WTC11 (cell line): ENCODE data around the gene CLDN6. TPM values are rescaled to one million over a fixed set of nuclear protein-coding genes. Genes with fewer than 3 reads are reported as not detected.

Source experiments
- ATAC-seq: fragments of 200-7000 bp; cut with Tn5 transposase; 2 replicates; pipeline ENCODE4 v1.10.0; 2021; ENCODE audit warnings: mild to moderate bottlenecking, moderate library complexity
- CTCF ChIA-PET: fragments of 300-600 bp; sonication (Branson Sonifier 250); formaldehyde crosslinking; loops from one replicate; lab custom pipeline; 2021; ENCODE audit warnings: antibody characterized with exemption; lab: Charles Lee
- POLR2A ChIA-PET: fragments of 350-600 bp; sonication (Branson Sonifier 250); formaldehyde crosslinking; loops from one replicate; lab custom pipeline; 2021; ENCODE audit warnings: antibody characterized with exemption; lab: Charles Lee
- DNase-seq: peaks from one replicate; pipeline ENCODE4 v3.0.0; 2021; ENCODE audit warnings: low spot score
- H3K27ac Mint-ChIP-seq: 2 replicates; pipeline ENCODE4 v1.8.0; 2021; ENCODE audit warnings: mixed read lengths
- H3K27me3 Mint-ChIP-seq: 2 replicates; pipeline ENCODE4 v1.8.0; 2021; ENCODE audit warnings: low read depth, mild to moderate bottlenecking, moderate library complexity, mixed read lengths
- H3K36me3 Mint-ChIP-seq: 2 replicates; pipeline ENCODE4 v1.8.0; 2021; ENCODE audit warnings: mixed read lengths
- H3K4me1 Mint-ChIP-seq: 2 replicates; pipeline ENCODE4 v1.8.0; 2022; ENCODE audit warnings: mixed read lengths
- H3K4me3 Mint-ChIP-seq: 2 replicates; pipeline ENCODE4 v1.8.0; 2021; ENCODE audit warnings: mild to moderate bottlenecking, moderate library complexity, mixed read lengths
- H3K9me3 Mint-ChIP-seq: 2 replicates; pipeline ENCODE4 v1.8.0; 2021; ENCODE audit warnings: mixed read lengths
- CBFB ChIP-seq: sonication (generic); formaldehyde crosslinking; IDR thresholded peaks from 2 replicates; pipeline ENCODE4 v1.8.1; 2022; ENCODE audit warnings: mild to moderate bottlenecking, low read depth, missing genetic modification reagents
- ESRRA ChIP-seq: sonication (generic); formaldehyde crosslinking; IDR thresholded peaks from 2 replicates; pipeline ENCODE4 v1.8.1; 2022; ENCODE audit warnings: mild to moderate bottlenecking, missing genetic modification reagents, borderline replicate concordance
- ETV6 ChIP-seq: sonication (generic); formaldehyde crosslinking; IDR thresholded peaks from 2 replicates; pipeline ENCODE4 v1.8.1; 2022; ENCODE audit warnings: mild to moderate bottlenecking, missing genetic modification reagents
- HMGA2 ChIP-seq: fragments of 250-450 bp; sonication (Bioruptor Pico); IDR thresholded peaks from 2 replicates; pipeline ENCODE4 v1.4.0; 2021; ENCODE audit warnings: mild to moderate bottlenecking, moderate library complexity
- NFATC4 ChIP-seq: fragments of 250-450 bp; sonication (Bioruptor Pico); IDR thresholded peaks from 2 replicates; pipeline ENCODE4 v1.9.0; 2021; ENCODE audit warnings: mild to moderate bottlenecking
- SP1 ChIP-seq: sonication (generic); formaldehyde crosslinking; conservative IDR thresholded peaks from 2 replicates; pipeline ENCODE4 v1.8.1; 2022; ENCODE audit warnings: missing genetic modification reagents
- TEAD1 ChIP-seq: sonication (generic); formaldehyde crosslinking; IDR thresholded peaks from 2 replicates; pipeline ENCODE4 v1.8.0; 2022; ENCODE audit warnings: mild to moderate bottlenecking, missing genetic modification reagents
- TP53 ChIP-seq: sonication (generic); formaldehyde crosslinking; IDR thresholded peaks from 2 replicates; pipeline ENCODE4 v1.8.1; 2023; ENCODE audit warnings: mild to moderate bottlenecking, missing genetic modification reagents
- ZNF317 ChIP-seq: sonication (generic); formaldehyde crosslinking; IDR thresholded peaks from 2 replicates; pipeline ENCODE4 v1.8.1; 2023; ENCODE audit warnings: low read depth, mild to moderate bottlenecking, moderate library complexity, missing genetic modification reagents, borderline replicate concordance
- ZNF423 ChIP-seq: fragments of 250-450 bp; sonication (Bioruptor Pico); IDR thresholded peaks from 2 replicates; pipeline ENCODE4 v2.1.2; 2022; ENCODE audit warnings: mild to moderate bottlenecking, moderate library complexity
- total RNA-seq: library from RNA; stranded (reverse); gene quantifications from 3 replicates; pipeline ENCODE4 v1.2.3, GENCODE V29; 2021
- TF ChIP-seq, protein P1 (sequence below): sonication (generic); formaldehyde crosslinking; IDR thresholded peaks from 2 replicates; pipeline ENCODE4 v1.8.1; 2022; ENCODE audit warnings: low read depth, mild to moderate bottlenecking, moderate library complexity, missing genetic modification reagents, borderline replicate concordance
- TF ChIP-seq, protein P2 (sequence below): sonication (generic); formaldehyde crosslinking; IDR thresholded peaks from 2 replicates; pipeline ENCODE4 v1.8.0; 2022; ENCODE audit warnings: mild to moderate bottlenecking, missing genetic modification reagents
- TF ChIP-seq, protein P3 (sequence below): sonication (generic); formaldehyde crosslinking; IDR thresholded peaks from 2 replicates; pipeline ENCODE4 v1.8.1; 2023; ENCODE audit warnings: mild to moderate bottlenecking, missing genetic modification reagents, borderline replicate concordance
- TF ChIP-seq, protein P4 (sequence below): sonication (generic); formaldehyde crosslinking; IDR thresholded peaks from 2 replicates; pipeline ENCODE4 v1.8.1; 2022; ENCODE audit warnings: low read depth, missing genetic modification reagents, borderline replicate concordance
- TF ChIP-seq, protein P5 (sequence below): sonication (generic); formaldehyde crosslinking; IDR thresholded peaks from 2 replicates; pipeline ENCODE4 v1.8.1; 2023; ENCODE audit warnings: mild to moderate bottlenecking, missing genetic modification reagents, moderate library complexity
- TF ChIP-seq, protein P6 (sequence below): fragments of 250-450 bp; sonication (Bioruptor Pico); IDR thresholded peaks from 2 replicates; pipeline ENCODE4 v2.1.2; 2022; ENCODE audit warnings: mild to moderate bottlenecking, moderate library complexity
- TF ChIP-seq, protein P7 (sequence below): sonication (generic); formaldehyde crosslinking; IDR thresholded peaks from 2 replicates; pipeline ENCODE4 v1.8.1; 2022; ENCODE audit warnings: missing genetic modification reagents, borderline replicate concordance
- TF ChIP-seq, protein P8 (sequence below): sonication (generic); formaldehyde crosslinking; IDR thresholded peaks from 2 replicates; pipeline ENCODE4 v1.8.0; 2023; ENCODE audit warnings: mild to moderate bottlenecking, missing genetic modification reagents

Gene CLDN6
- total RNA-seq, 1 experiment from 2014 or later: 746 TPM

DNA sequence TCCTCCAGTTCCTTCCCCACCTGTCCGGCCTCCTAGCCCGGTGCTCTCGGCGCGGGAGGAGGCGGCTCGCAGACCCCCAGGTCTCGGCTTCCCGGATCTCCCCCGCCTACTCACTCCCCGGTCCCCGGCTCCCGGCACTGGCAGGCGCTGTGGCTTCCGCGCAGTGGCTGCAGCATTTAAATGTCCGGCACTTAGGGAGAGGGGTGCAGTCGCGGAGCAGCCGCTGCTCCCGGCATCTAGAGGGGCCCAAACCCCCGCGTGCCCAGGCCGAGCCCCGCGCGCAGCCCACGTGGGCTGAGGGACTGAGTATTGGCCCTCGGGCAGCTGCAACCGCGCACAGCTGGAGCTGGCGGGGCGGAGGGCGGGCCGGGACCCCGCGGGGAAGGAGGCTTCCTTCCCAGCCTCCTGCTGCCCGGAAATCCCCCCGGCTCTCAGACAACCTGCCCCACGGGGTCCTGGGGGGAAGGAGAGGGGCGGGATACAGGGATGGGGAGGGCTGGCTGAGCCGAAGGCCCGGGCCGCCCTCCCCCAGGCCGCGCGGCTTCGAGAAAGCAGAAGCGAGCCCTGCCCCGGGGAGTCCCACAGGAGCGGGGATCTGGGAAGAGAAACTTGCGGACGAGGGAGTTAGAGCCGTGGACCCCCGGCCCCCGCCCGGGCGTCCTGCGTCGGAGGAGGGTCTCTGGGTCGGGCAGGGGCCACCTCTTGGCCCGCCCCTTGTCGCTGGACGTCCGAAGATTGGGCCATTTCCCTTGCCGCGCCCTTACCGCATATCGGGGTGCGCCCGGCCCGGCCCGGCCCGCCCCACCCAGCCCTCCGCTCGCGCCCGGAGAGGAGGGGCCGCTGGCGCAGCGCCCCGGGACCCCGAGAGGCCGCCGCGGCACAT lies 28.0 kb upstream of the CLDN6 start, which contains the start of gene MMP25 (continued):
- TF ChIP-seq, protein P1, sequence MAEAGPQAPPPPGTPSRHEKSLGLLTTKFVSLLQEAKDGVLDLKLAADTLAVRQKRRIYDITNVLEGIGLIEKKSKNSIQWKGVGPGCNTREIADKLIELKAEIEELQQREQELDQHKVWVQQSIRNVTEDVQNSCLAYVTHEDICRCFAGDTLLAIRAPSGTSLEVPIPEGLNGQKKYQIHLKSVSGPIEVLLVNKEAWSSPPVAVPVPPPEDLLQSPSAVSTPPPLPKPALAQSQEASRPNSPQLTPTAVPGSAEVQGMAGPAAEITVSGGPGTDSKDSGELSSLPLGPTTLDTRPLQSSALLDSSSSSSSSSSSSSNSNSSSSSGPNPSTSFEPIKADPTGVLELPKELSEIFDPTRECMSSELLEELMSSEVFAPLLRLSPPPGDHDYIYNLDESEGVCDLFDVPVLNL: no peak
- TF ChIP-seq ETV6 (peak; percentile 52; the same call in 1 of the 2 replicates), SP1 (CRISPR knock-in tag) (peak; percentile 66; the same call in 1 of the 2 replicates), ZNF423 (CRISPR knock-in tag) (peak; percentile 79), TEAD1 (CRISPR knock-in tag) (0 out of 2 replicates have a peak, but pooled peaks have one; percentile 20), NFATC4 (no peak), ZNF317 (no peak), HMGA2 (no peak)
- TF ChIP-seq, protein P2, sequence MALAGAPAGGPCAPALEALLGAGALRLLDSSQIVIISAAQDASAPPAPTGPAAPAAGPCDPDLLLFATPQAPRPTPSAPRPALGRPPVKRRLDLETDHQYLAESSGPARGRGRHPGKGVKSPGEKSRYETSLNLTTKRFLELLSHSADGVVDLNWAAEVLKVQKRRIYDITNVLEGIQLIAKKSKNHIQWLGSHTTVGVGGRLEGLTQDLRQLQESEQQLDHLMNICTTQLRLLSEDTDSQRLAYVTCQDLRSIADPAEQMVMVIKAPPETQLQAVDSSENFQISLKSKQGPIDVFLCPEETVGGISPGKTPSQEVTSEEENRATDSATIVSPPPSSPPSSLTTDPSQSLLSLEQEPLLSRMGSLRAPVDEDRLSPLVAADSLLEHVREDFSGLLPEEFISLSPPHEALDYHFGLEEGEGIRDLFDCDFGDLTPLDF (CRISPR knock-in tag): peak; percentile 11; the same call in 1 of the 2 replicates
- TF ChIP-seq, protein P3, sequence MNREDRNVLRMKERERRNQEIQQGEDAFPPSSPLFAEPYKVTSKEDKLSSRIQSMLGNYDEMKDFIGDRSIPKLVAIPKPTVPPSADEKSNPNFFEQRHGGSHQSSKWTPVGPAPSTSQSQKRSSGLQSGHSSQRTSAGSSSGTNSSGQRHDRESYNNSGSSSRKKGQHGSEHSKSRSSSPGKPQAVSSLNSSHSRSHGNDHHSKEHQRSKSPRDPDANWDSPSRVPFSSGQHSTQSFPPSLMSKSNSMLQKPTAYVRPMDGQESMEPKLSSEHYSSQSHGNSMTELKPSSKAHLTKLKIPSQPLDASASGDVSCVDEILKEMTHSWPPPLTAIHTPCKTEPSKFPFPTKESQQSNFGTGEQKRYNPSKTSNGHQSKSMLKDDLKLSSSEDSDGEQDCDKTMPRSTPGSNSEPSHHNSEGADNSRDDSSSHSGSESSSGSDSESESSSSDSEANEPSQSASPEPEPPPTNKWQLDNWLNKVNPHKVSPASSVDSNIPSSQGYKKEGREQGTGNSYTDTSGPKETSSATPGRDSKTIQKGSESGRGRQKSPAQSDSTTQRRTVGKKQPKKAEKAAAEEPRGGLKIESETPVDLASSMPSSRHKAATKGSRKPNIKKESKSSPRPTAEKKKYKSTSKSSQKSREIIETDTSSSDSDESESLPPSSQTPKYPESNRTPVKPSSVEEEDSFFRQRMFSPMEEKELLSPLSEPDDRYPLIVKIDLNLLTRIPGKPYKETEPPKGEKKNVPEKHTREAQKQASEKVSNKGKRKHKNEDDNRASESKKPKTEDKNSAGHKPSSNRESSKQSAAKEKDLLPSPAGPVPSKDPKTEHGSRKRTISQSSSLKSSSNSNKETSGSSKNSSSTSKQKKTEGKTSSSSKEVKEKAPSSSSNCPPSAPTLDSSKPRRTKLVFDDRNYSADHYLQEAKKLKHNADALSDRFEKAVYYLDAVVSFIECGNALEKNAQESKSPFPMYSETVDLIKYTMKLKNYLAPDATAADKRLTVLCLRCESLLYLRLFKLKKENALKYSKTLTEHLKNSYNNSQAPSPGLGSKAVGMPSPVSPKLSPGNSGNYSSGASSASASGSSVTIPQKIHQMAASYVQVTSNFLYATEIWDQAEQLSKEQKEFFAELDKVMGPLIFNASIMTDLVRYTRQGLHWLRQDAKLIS (CRISPR knock-in tag): 0 out of 2 replicates have a peak, but pooled peaks have one; percentile 72
- TF ChIP-seq, protein P4, sequence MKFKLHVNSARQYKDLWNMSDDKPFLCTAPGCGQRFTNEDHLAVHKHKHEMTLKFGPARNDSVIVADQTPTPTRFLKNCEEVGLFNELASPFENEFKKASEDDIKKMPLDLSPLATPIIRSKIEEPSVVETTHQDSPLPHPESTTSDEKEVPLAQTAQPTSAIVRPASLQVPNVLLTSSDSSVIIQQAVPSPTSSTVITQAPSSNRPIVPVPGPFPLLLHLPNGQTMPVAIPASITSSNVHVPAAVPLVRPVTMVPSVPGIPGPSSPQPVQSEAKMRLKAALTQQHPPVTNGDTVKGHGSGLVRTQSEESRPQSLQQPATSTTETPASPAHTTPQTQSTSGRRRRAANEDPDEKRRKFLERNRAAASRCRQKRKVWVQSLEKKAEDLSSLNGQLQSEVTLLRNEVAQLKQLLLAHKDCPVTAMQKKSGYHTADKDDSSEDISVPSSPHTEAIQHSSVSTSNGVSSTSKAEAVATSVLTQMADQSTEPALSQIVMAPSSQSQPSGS: no peak
- TF ChIP-seq, protein P5, sequence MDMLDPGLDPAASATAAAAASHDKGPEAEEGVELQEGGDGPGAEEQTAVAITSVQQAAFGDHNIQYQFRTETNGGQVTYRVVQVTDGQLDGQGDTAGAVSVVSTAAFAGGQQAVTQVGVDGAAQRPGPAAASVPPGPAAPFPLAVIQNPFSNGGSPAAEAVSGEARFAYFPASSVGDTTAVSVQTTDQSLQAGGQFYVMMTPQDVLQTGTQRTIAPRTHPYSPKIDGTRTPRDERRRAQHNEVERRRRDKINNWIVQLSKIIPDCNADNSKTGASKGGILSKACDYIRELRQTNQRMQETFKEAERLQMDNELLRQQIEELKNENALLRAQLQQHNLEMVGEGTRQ (CRISPR knock-in tag): peak; percentile 68
- TF ChIP-seq, protein P6, sequence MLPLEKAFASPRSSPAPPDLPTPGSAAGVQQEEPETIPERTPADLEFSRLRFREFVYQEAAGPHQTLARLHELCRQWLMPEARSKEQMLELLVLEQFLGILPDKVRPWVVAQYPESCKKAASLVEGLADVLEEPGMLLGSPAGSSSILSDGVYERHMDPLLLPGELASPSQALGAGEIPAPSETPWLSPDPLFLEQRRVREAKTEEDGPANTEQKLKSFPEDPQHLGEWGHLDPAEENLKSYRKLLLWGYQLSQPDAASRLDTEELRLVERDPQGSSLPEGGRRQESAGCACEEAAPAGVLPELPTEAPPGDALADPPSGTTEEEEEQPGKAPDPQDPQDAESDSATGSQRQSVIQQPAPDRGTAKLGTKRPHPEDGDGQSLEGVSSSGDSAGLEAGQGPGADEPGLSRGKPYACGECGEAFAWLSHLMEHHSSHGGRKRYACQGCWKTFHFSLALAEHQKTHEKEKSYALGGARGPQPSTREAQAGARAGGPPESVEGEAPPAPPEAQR: no peak

DNA sequence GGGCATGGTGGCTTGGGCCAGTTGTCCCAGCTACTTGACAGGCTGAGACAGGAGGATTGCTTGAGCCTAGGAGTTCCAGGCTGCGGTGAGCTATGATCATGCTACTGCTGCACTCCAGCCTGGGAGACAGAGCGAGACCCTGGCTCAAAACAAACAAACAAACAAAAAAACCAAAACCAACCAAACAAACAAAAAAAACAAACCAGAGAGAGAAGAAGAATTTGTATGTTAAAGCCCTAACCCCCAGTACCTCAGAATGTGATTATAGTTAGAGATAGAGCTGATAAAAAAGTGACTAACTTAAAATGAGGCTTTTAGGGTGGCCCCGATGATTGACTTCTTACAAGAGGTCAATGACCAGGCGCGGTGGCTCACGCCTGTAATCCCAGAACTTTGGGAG lies 26.7 kb upstream of the CLDN6 start:
- DNase-seq (no peak), ATAC-seq (no peak)
- Mint-ChIP-seq H3K9me3 (no peaks in the 10 kb centered on the region), H3K27ac (peak overlapping the region; percentile 86; the same call in 1 of the 2 replicates), H3K27me3 (peaks cover 26% of the 10 kb centered on the region), H3K4me1 (peaks cover 13% of the 10 kb centered on the region), H3K36me3 (0 out of 2 replicates have a peak, but pooled peaks cover 3% of the 10 kb centered on the region), H3K4me3 (peak overlapping the region; percentile 89)
- CTCF ChIA-PET: interaction anchor here (0.7 to 11.1 kb wide), 5 partner anchors 13 to 334 kb away, joined by 3 to 152 read pairs (median 5); no protein-coding TSS in a partner anchor
- POLR2A ChIA-PET: interaction anchor here (0.8 to 1.9 kb wide), 3 partner anchors 11 to 24 kb away, joined by 3 to 8 read pairs (median 4); partner anchors contain the start of gene TNFRSF12A
- TF ChIP-seq, protein P7, sequence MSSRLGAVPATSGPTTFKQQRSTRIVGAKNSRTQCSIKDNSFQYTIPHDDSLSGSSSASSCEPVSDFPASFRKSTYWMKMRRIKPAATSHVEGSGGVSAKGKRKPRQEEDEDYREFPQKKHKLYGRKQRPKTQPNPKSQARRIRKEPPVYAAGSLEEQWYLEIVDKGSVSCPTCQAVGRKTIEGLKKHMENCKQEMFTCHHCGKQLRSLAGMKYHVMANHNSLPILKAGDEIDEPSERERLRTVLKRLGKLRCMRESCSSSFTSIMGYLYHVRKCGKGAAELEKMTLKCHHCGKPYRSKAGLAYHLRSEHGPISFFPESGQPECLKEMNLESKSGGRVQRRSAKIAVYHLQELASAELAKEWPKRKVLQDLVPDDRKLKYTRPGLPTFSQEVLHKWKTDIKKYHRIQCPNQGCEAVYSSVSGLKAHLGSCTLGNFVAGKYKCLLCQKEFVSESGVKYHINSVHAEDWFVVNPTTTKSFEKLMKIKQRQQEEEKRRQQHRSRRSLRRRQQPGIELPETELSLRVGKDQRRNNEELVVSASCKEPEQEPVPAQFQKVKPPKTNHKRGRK (CRISPR knock-in tag): no peak
- TF ChIP-seq TEAD1 (CRISPR knock-in tag): no peak
- no peak for TF ChIP-seq CBFB (CRISPR knock-in tag)
- no peak for TF ChIP-seq ESRRA
- TF ChIP-seq, protein P8, sequence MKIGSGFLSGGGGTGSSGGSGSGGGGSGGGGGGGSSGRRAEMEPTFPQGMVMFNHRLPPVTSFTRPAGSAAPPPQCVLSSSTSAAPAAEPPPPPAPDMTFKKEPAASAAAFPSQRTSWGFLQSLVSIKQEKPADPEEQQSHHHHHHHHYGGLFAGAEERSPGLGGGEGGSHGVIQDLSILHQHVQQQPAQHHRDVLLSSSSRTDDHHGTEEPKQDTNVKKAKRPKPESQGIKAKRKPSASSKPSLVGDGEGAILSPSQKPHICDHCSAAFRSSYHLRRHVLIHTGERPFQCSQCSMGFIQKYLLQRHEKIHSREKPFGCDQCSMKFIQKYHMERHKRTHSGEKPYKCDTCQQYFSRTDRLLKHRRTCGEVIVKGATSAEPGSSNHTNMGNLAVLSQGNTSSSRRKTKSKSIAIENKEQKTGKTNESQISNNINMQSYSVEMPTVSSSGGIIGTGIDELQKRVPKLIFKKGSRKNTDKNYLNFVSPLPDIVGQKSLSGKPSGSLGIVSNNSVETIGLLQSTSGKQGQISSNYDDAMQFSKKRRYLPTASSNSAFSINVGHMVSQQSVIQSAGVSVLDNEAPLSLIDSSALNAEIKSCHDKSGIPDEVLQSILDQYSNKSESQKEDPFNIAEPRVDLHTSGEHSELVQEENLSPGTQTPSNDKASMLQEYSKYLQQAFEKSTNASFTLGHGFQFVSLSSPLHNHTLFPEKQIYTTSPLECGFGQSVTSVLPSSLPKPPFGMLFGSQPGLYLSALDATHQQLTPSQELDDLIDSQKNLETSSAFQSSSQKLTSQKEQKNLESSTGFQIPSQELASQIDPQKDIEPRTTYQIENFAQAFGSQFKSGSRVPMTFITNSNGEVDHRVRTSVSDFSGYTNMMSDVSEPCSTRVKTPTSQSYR (CRISPR knock-in tag): no peak
- no peak for TF ChIP-seq TP53 (CRISPR knock-in tag)
